Rectal smooth muscle tissue (tissue), 1 donor: ENCODE results near the gene DENND1A.

Source experiments
- H3K27ac ChIP-seq: one replicate; pipeline ENCODE4 v1.7.0; 2013; ENCODE audit warnings: low read depth, low read length, inconsistent platforms
- H3K27me3 ChIP-seq: one replicate; pipeline ENCODE4 v1.7.0; 2013; ENCODE audit warnings: low read length; ENCODE audit not compliant: control insufficient read depth, insufficient read depth
- H3K36me3 ChIP-seq: one replicate; pipeline ENCODE4 v1.7.0; 2013; ENCODE audit warnings: low read length; ENCODE audit not compliant: control insufficient read depth, insufficient read depth
- H3K4me1 ChIP-seq: one replicate; pipeline ENCODE4 v1.7.0; 2013; ENCODE audit warnings: low read length; ENCODE audit not compliant: control insufficient read depth, insufficient read depth
- H3K4me3 ChIP-seq: one replicate; pipeline ENCODE4 v1.7.0; 2013; ENCODE audit warnings: low read length
- H3K9ac ChIP-seq: one replicate; pipeline ENCODE4 v1.7.0; 2013; ENCODE audit warnings: low read length

Gene DENND1A

DNA sequence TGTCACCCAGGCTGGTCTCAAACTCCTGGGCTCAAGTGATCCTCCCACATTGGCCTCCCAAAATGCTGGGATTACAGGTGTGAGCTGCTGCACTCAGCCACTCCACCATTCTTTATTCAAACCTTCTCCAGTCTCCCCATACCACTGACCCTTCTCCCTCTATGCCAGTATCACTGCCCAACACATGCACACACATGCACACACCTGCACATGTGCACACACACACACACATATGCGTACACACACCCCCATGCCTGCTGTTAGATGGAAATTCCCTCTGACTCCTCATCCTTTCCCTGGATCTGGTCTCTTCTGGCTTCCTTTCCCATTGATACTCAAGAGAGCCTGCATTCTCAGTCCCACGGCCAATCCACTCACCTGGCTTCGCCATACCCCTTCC lies 404.0 kb downstream of the DENND1A start:
- Histone ChIP-seq H3K27me3 (no peaks in the 10 kb centered on the region), H3K4me3 (no peak overlapping the region), H3K27ac (no peak overlapping the region), H3K36me3 (no peaks in the 10 kb centered on the region), H3K4me1 (no peaks in the 10 kb centered on the region), H3K9ac (no peak overlapping the region)

- no peaks in the 10 kb centered on the region for H3K4me1 ChIP-seq
- H3K9ac ChIP-seq = no peak overlapping the region
- H3K27ac ChIP-seq = no peak overlapping the region
- H3K36me3 ChIP-seq = no peaks in the 10 kb centered on the region
- no peak overlapping the region for H3K4me3 ChIP-seq
- no peaks in the 10 kb centered on the region for H3K27me3 ChIP-seq
Measured at GRCh38 chr9:123525424-123525823, 404.5 kb downstream of the DENND1A start.

GRCh38 chr9:123524866-123525265 lies 405.1 kb downstream of the DENND1A start:
- no peaks in the 10 kb centered on the region for H3K27me3 ChIP-seq
- H3K9ac ChIP-seq = no peak overlapping the region
- no peak overlapping the region for H3K27ac ChIP-seq
- no peaks in the 10 kb centered on the region for H3K36me3 ChIP-seq
- H3K4me1 ChIP-seq = no peaks in the 10 kb centered on the region
- no peak overlapping the region for H3K4me3 ChIP-seq

DNA sequence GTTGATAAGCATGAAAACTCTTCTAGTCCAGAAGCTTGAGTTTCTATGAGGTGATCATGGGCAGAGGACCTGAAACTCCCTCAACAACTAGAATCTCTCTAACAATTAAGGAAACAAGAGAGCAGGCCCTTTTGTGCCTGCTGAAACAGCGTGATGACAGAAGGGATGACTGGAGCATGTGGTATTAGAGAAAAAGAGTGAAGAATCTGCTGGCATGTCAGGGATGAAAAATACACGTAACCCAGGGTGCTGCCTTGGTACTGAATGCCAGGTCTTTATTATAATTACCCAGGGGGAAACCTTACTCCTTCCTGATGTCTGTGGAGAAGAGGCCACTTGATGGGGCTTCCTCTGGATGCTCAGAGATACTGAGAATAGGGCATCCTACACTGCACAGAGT lies 406.1 kb downstream of the DENND1A start:
- no peaks in the 10 kb centered on the region for H3K27me3 ChIP-seq
- H3K9ac ChIP-seq = no peak overlapping the region
- H3K4me3 ChIP-seq = no peak overlapping the region
- no peaks in the 10 kb centered on the region for H3K36me3 ChIP-seq
- H3K4me1 ChIP-seq = no peaks in the 10 kb centered on the region
- no peak overlapping the region for H3K27ac ChIP-seq

DNA sequence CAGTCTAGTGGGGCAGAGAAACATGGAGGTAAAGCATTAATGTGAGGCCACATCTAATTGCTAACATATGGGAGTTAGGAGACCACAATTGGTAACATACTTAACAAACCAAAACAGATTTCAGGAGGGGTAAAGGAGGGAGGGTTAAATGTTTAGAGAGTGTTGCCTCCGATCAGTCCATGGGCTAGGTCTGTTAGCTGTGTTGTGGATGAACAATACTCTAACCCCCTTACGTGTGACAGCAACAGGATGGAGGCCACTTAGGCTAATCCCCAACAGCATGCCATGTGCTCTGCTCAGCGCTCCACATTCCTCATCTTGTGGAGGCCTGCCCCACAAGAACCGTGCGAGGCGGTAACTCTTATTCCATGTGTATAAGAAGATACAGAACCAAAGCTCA lies 406.9 kb downstream of the DENND1A start:
- Histone ChIP-seq H3K9ac (no peak overlapping the region), H3K36me3 (no peaks in the 10 kb centered on the region), H3K27me3 (no peaks in the 10 kb centered on the region), H3K4me3 (no peak overlapping the region), H3K27ac (no peak overlapping the region), H3K4me1 (no peaks in the 10 kb centered on the region)

- Histone ChIP-seq H3K27ac (no peak overlapping the region), H3K9ac (no peak overlapping the region), H3K36me3 (no peaks in the 10 kb centered on the region), H3K4me3 (no peak overlapping the region), H3K4me1 (no peaks in the 10 kb centered on the region), H3K27me3 (no peaks in the 10 kb centered on the region)
Measured at GRCh38 chr9:123522251-123522650, 407.7 kb downstream of the DENND1A start.

DNA sequence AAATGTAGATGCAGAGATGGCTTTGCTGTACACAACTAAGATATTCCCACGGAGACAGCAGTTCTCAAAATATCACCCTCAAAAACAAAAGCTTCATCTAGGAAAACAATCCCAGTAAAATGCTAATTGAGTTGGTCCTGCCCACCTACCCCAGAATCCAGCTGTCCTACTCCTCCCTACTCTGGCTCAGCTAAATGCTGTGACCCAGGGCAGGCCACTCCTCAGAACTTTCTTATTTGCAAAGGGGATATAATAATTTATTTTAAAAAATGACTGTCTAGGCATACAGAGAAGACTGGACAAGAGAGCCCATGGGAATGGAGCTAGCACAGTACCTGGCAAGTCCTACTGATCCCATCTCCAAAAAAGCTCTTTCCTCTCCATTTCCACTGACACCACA lies 411.6 kb downstream of the DENND1A start:
- no peaks in the 10 kb centered on the region for H3K4me1 ChIP-seq
- no peaks in the 10 kb centered on the region for H3K36me3 ChIP-seq
- no peak overlapping the region for H3K9ac ChIP-seq
- H3K4me3 ChIP-seq = no peak overlapping the region
- no peaks in the 10 kb centered on the region for H3K27me3 ChIP-seq
- no peak overlapping the region for H3K27ac ChIP-seq

- no peak overlapping the region for H3K27ac ChIP-seq
- no peaks in the 10 kb centered on the region for H3K27me3 ChIP-seq
- H3K4me1 ChIP-seq = no peaks in the 10 kb centered on the region
- no peak overlapping the region for H3K4me3 ChIP-seq
- H3K9ac ChIP-seq = no peak overlapping the region
- no peaks in the 10 kb centered on the region for H3K36me3 ChIP-seq
Measured at GRCh38 chr9:123517512-123517911, 412.4 kb downstream of the DENND1A start.

GRCh38 chr9:123514766-123515165 lies 415.2 kb downstream of the DENND1A start:
- no peaks in the 10 kb centered on the region for H3K27me3 ChIP-seq
- no peak overlapping the region for H3K4me3 ChIP-seq
- H3K4me1 ChIP-seq = no peaks in the 10 kb centered on the region
- H3K9ac ChIP-seq = no peak overlapping the region
- H3K27ac ChIP-seq = no peak overlapping the region
- no peaks in the 10 kb centered on the region for H3K36me3 ChIP-seq

DNA sequence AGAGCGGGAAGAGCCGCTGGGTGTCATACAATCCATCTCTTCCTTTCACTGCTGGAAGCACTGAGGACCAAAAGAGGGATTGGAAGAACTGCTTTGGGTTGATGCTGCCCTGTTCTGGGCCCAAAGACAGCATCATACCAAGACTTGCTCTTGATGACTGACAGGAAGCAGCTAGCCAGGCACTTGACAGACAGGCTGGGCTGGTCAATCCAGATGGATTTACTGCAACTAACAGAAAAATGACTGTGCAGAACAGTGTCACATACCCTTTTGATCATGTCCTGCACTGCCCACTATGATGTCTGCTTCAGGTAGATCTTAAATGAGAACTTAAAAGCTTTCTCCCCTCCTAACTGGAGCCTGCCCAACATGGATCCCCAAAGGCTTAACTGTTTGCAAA lies 416.4 kb downstream of the DENND1A start:
- no peaks in the 10 kb centered on the region for H3K27me3 ChIP-seq
- no peaks in the 10 kb centered on the region for H3K4me1 ChIP-seq

GRCh38 chr9:123511326-123512277 lies 418.3 kb downstream of the DENND1A start:
- H3K36me3 ChIP-seq = no peaks in the 10 kb centered on the region
- no peak overlapping the region for H3K9ac ChIP-seq
- no peaks in the 10 kb centered on the region for H3K27me3 ChIP-seq
- H3K4me1 ChIP-seq = no peaks in the 10 kb centered on the region
- no peak overlapping the region for H3K4me3 ChIP-seq
- no peak overlapping the region for H3K27ac ChIP-seq

More for the DNA sequence above, 416.4 kb downstream of the DENND1A start:
- no peaks in the 10 kb centered on the region for H3K36me3 ChIP-seq
- no peak overlapping the region for H3K27ac ChIP-seq
- H3K9ac ChIP-seq = no peak overlapping the region
- no peak overlapping the region for H3K4me3 ChIP-seq

- Histone ChIP-seq H3K4me1 (no peaks in the 10 kb centered on the region), H3K36me3 (no peaks in the 10 kb centered on the region), H3K27me3 (no peaks in the 10 kb centered on the region), H3K27ac (no peak overlapping the region), H3K4me3 (no peak overlapping the region), H3K9ac (no peak overlapping the region)
Measured at GRCh38 chr9:123509646-123510045, 420.3 kb downstream of the DENND1A start.

- Histone ChIP-seq H3K27me3 (no peaks in the 10 kb centered on the region), H3K4me3 (no peak overlapping the region), H3K4me1 (no peaks in the 10 kb centered on the region), H3K9ac (no peak overlapping the region), H3K36me3 (no peaks in the 10 kb centered on the region), H3K27ac (no peak overlapping the region)
Measured at GRCh38 chr9:123508048-123508447, 421.9 kb downstream of the DENND1A start.
